BE2C (cell line): ENCODE data around the gene PTPRE.

Experiments
- DNase-seq: peaks from one replicate; pipeline ENCODE4 v3.0.0-alpha.2; 2020
- H3K27me3 ChIP-seq: fragments of 250-450 bp; sonication (Bioruptor Pico); 2 replicates; pipeline ENCODE4 v1.5.1; 2020; ENCODE audit warnings: mild to moderate bottlenecking
- H3K36me3 ChIP-seq: fragments of 250-450 bp; sonication (Bioruptor Pico); 2 replicates; pipeline ENCODE4 v1.5.1; 2020; ENCODE audit warnings: mild to moderate bottlenecking
- H3K4me1 ChIP-seq: fragments of 250-450 bp; sonication (Bioruptor Pico); 2 replicates; pipeline ENCODE4 v1.5.1; 2020
- H3K4me3 ChIP-seq: 2 replicates; pipeline ENCODE4 v1.5.1; 2011; ENCODE audit warnings: low read depth, low read length
- H3K9me3 ChIP-seq: fragments of 250-450 bp; sonication (Bioruptor Pico); 2 replicates; pipeline ENCODE4 v1.5.1; 2020
- TF ChIP-seq, protein P1 (sequence below): IDR thresholded peaks from 2 replicates; pipeline ENCODE4 v1.5.1; 2012; ENCODE audit warnings: mild to moderate bottlenecking, low read depth, low read length

PTPRE gene

DNA sequence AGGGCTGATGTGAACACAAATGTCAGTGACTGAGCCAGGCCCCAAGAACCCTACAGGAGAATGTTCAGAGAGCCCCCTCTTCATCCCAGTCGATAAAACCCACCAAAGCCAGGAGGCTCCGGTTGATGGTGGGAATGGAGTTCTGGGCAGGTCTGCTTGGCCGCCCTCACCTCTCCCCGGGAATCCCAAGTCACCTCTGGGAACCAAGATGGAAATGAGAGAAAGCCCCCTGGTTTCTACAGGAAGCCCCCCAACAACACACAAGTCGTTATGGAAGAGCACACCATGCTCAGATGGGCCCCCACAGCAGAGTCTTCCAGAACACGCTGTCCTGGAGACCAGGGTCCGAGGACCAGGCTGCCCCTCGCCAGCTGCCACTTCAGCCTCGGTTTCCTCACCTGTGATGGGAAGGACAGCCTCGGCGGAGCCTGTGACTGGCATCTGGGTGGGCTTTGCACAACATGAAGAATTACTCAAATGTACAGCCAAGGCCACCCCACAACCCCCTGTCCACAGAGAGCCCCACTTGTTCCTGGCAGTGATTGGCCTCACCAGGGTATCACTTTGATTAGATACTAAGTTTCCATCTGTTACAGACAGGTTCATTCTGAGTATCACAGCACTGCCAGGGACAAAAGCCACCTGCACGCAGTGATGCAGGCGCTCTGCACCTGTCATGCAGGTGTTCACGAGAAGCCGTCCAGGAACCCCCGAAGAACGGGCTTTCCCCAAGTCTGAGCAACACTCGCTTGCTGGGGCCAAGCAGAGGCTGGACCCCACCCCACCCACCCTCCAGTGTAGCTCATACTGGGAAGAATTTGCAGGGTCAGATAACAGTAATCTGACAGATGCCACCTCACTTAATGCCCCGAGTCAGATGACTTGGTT is 161.7 kb downstream of the PTPRE start:
- no peak overlapping the region for H3K4me3 ChIP-seq
- no peak for DNase-seq
- TF ChIP-seq, protein P1, sequence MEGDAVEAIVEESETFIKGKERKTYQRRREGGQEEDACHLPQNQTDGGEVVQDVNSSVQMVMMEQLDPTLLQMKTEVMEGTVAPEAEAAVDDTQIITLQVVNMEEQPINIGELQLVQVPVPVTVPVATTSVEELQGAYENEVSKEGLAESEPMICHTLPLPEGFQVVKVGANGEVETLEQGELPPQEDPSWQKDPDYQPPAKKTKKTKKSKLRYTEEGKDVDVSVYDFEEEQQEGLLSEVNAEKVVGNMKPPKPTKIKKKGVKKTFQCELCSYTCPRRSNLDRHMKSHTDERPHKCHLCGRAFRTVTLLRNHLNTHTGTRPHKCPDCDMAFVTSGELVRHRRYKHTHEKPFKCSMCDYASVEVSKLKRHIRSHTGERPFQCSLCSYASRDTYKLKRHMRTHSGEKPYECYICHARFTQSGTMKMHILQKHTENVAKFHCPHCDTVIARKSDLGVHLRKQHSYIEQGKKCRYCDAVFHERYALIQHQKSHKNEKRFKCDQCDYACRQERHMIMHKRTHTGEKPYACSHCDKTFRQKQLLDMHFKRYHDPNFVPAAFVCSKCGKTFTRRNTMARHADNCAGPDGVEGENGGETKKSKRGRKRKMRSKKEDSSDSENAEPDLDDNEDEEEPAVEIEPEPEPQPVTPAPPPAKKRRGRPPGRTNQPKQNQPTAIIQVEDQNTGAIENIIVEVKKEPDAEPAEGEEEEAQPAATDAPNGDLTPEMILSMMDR, result no peak
- no peaks in the 10 kb centered on the region for H3K36me3 ChIP-seq
- H3K9me3 ChIP-seq, result no peaks in the 10 kb centered on the region
- H3K4me1 ChIP-seq, result no peaks in the 10 kb centered on the region
- H3K27me3 ChIP-seq, result no peaks in the 10 kb centered on the region

DNA sequence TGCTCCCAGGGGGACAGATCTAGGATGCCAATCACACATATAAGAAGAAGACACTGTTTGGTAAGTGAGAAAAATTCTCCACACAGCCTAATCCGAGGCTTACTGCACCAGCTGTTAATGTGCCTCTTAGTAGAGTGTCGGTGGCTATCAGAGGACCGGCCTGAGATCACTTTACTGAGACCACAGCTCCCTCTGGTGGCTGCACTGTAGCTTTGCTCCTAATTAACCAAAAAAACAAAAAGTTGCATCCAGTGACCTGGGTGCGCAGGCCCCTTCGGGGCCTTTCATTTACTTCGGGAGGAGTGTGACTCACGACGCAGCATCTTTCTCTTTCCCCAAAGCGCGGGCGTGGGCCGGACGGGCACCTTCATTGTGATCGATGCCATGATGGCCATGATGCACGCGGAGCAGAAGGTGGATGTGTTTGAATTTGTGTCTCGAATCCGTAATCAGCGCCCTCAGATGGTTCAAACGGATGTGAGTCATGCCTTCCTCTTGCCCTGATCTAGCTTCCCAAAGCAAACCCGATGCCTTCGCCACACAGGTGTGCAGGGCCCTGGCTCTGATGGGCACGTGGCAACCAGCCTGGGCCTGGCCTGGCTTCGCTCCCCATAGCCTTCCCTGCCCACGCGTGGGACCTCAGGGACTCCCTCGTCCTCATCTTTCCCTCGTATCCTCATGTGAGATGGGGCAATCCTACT is 162.6 kb downstream of the PTPRE start:
- Histone ChIP-seq H3K27me3 (no peaks in the 10 kb centered on the region), H3K9me3 (no peaks in the 10 kb centered on the region), H3K36me3 (no peaks in the 10 kb centered on the region), H3K4me3 (no peak overlapping the region), H3K4me1 (no peaks in the 10 kb centered on the region)
- peak; percentile 71 for DNase-seq
- TF ChIP-seq, protein P1, result peak; percentile 77

DNA sequence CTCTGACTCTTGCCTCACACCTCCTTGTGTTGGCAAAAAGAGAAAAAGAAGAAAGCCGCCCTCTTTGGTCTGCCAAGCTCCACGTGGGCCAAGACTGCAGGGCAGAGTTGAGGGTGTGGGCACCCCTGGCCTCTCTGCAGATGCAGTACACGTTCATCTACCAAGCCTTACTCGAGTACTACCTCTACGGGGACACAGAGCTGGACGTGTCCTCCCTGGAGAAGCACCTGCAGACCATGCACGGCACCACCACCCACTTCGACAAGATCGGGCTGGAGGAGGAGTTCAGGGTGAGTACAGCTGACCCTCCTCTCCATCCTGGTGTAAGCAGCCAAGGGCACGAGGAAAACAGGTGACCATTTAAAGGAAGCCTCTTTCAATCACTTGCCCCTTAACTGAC is 163.3 kb downstream of the PTPRE start:
- H3K9me3 ChIP-seq, result no peaks in the 10 kb centered on the region
- TF ChIP-seq, protein P1, result no peak
- no peaks in the 10 kb centered on the region for H3K27me3 ChIP-seq
- no peaks in the 10 kb centered on the region for H3K4me1 ChIP-seq
- no peaks in the 10 kb centered on the region for H3K36me3 ChIP-seq
- DNase-seq, result no peak
- H3K4me3 ChIP-seq, result no peak overlapping the region

DNA sequence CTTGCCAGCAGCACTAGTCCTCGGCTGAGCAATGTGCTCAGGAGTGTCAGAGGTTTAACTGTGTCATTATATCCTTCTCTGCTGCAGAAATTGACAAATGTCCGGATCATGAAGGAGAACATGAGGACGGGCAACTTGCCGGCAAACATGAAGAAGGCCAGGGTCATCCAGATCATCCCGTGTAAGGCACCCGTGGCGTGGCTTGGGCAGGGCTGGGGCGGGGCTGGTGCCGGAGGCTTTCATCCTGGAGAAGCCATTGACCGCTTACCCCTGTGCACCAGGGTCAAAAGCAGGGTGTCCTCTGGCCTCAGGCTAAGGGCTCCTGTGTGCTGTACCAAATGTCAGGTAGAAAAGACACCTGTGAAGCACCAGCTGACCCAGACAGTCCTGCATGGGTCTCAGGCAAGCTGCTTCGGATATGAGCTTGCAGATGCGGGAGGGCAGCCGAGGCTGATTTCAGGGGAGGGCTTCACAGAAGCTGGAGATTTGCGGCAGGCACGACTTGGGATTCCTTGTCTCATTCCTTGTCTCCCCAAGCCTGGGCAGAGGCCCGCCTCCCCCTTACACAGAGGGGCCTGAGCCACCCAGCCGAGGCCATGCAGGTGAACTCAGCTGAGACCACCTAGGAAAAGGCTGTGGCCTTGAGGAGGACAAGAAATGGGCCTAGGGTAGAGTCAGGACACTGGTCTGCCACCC is 164.0 kb downstream of the PTPRE start:
- Histone ChIP-seq H3K9me3 (no peaks in the 10 kb centered on the region), H3K36me3 (no peaks in the 10 kb centered on the region), H3K4me3 (no peak overlapping the region), H3K27me3 (no peaks in the 10 kb centered on the region), H3K4me1 (no peaks in the 10 kb centered on the region)
- no peak for DNase-seq
- TF ChIP-seq, protein P1, result no peak

DNA sequence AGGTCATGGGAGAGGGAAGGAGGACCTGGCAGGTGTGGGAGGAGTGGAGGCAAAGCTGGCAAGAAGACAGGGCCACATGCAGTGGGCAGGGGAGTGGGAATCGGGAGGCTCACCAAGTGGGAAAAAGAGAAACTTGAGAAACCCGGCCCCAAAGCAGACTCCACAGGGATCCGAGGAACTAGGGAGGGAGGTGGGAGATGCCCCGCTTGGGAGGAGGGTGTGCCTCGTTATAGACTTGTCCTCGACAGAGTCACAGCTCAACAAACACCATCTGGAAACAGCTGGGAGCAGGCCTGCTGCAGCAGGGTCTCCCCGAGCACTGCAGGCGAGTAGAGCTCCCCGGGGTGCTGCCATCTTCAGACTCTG is 164.5 kb downstream of the PTPRE start:
- TF ChIP-seq, protein P1, result no peak
- no peaks in the 10 kb centered on the region for H3K36me3 ChIP-seq
- no peak for DNase-seq
- no peaks in the 10 kb centered on the region for H3K27me3 ChIP-seq
- no peak overlapping the region for H3K4me3 ChIP-seq
- no peaks in the 10 kb centered on the region for H3K4me1 ChIP-seq
- H3K9me3 ChIP-seq, result no peaks in the 10 kb centered on the region
